Gastrocnemius medialis (tissue), 4 donors: ENCODE results near the gene AKAP6.

ENCODE experiments used
- CTCF ChIP-seq, 5 experiments: fragments of 450-650 bp in 3 of 5; fragments of 200-600 bp in 2 of 5; sonication (generic) in 2 of 5; IDR thresholded peaks in 4 of 5; conservative IDR thresholded peaks in 1 of 5; 1 replicate in 4 of 5; 2 replicates in 1 of 5; pipeline ENCODE4 v1.5.1; 2016 to 2019; ENCODE audit warnings: antibody characterized with exemption in 5 of 5, mild to moderate bottlenecking in 3 of 5, moderate library complexity in 3 of 5
- POLR2A ChIP-seq, 2 donors: fragments of 450-650 bp; IDR thresholded peaks; one replicate each; pipeline ENCODE4 v1.6.1; 2017; ENCODE audit warnings: antibody characterized with exemption in 2 of 2, mild to moderate bottlenecking in 2 of 2, moderate library complexity in 2 of 2

GRCh38 chr14:32683679-32684078 lies 354.6 kb downstream of the AKAP6 start:
- TF ChIP-seq CTCF (IDR thresholded peaks at IDR 0.05 in 4 of 5, conservative IDR thresholded peaks at IDR 0.05 in 1 of 5) (no peak), POLR2A (IDR thresholded peaks at IDR 0.05) (no peak)
